Fibroblast of lung (primary cell): Measurements from ENCODE around the gene RNF152. TPM values are rescaled to one million over a fixed set of nuclear protein-coding genes. Genes with fewer than 3 reads are reported as not detected.
A peak's percentile ranks its signal among the peaks of the same experiment; 100 is the strongest.

Experiments used
- DNase-seq, 2 donors: peaks; one replicate each; pipeline versions ENCODE4 v3.0.0 to v3.0.0-alpha.2; 2010; ENCODE audit warnings: low read depth in 2 of 2
- H2AFZ ChIP-seq: 2 replicates; pipeline ENCODE4 v1.5.1; 2012; ENCODE audit warnings: low read length, control low read depth, inconsistent platforms
- H3K27ac ChIP-seq: 2 replicates; pipeline ENCODE4 v1.5.1; 2011; ENCODE audit warnings: low read length, control low read depth; ENCODE audit not compliant: insufficient read depth
- H3K27me3 ChIP-seq: 2 replicates; pipeline ENCODE4 v1.5.1; 2011; ENCODE audit warnings: mild to moderate bottlenecking, low read length; ENCODE audit not compliant: control insufficient read depth, insufficient read depth
- H3K36me3 ChIP-seq: 2 replicates; pipeline ENCODE4 v1.5.1; 2011; ENCODE audit warnings: low read length; ENCODE audit not compliant: control insufficient read depth, insufficient read depth
- H3K4me1 ChIP-seq: 2 replicates; pipeline ENCODE4 v1.5.1; 2011; ENCODE audit warnings: low read length; ENCODE audit not compliant: control insufficient read depth, insufficient read depth; ENCODE audit errors: extremely low read depth
- H3K4me2 ChIP-seq: 2 replicates; pipeline ENCODE4 v1.5.1; 2011; ENCODE audit warnings: low read length, control low read depth; ENCODE audit not compliant: insufficient read depth; ENCODE audit errors: extremely low read depth
- H3K4me3 ChIP-seq, 4 experiments: fragments of 200-600 bp in 1 of 4; sonication (generic) in 1 of 4; replicated peaks in 1 of 4; 2 replicates each; pipeline ENCODE4 v1.5.1; 2011 to 2016; ENCODE audit warnings: low read length in 4 of 4, low read depth in 3 of 4, mild to moderate bottlenecking in 3 of 4, control low read depth in 2 of 4, inconsistent platforms in 1 of 4, mixed read lengths in 1 of 4; ENCODE audit not compliant: insufficient read depth in 1 of 4; ENCODE audit errors: control extremely low read depth in 1 of 4
- H3K79me2 ChIP-seq: 2 replicates; pipeline ENCODE4 v1.5.1; 2012; ENCODE audit warnings: mild to moderate bottlenecking, low read length, inconsistent platforms; ENCODE audit not compliant: control insufficient read depth, insufficient read depth
- H3K9ac ChIP-seq: 2 replicates; pipeline ENCODE4 v1.5.1; 2011; ENCODE audit warnings: mild to moderate bottlenecking, low read length, control low read depth; ENCODE audit not compliant: insufficient read depth
- H3K9me3 ChIP-seq: 2 replicates; pipeline ENCODE4 v1.5.1; 2012; ENCODE audit warnings: low read depth, low read length; ENCODE audit not compliant: control insufficient read depth, insufficient read depth
- H4K20me1 ChIP-seq: 2 replicates; pipeline ENCODE4 v1.5.1; 2011; ENCODE audit warnings: low read length; ENCODE audit not compliant: control insufficient read depth, insufficient read depth; ENCODE audit errors: extremely low read depth
- EZH2 ChIP-seq: IDR thresholded peaks from 2 replicates; pipeline ENCODE4 v1.5.1; 2012; ENCODE audit warnings: low read length, control low read depth, mild to moderate bottlenecking; ENCODE audit errors: missing control alignments
- polyA plus RNA-seq, 2 donors: library from polyadenylated mRNA; depleted of rRNA in 1 of 2; stranded (reverse) in 1 of 2; unstranded in 1 of 2; fragments of >200 nt; gene quantifications; 2 replicates each; pipeline ENCODE4 v1.2.1, GENCODE V29; 2011 to 2012; ENCODE audit warnings: missing spikeins in 1 of 2
- total RNA-seq: library from RNA; depleted of rRNA; stranded (reverse); fragments of >200 nt; gene quantifications from 2 replicates; pipeline ENCODE4 v1.2.1, GENCODE V29; 2014
- TF ChIP-seq, protein P1 (sequence below), 2 donors: IDR thresholded peaks in 1 of 2; conservative IDR thresholded peaks in 1 of 2; 1 replicate in 1 of 2; 2 replicates in 1 of 2; pipeline ENCODE4 v1.5.1; 2011 to 2012; ENCODE audit warnings: low read length in 2 of 2, control low read depth in 1 of 2, inconsistent platforms in 1 of 2, low read depth in 1 of 2, mild to moderate bottlenecking in 1 of 2

RNF152 gene
- total and polyA plus RNA-seq, 2 donors (not counting 1 experiment from before 2014, with no cell fraction given): 20.0 to 24.4 TPM

DNA sequence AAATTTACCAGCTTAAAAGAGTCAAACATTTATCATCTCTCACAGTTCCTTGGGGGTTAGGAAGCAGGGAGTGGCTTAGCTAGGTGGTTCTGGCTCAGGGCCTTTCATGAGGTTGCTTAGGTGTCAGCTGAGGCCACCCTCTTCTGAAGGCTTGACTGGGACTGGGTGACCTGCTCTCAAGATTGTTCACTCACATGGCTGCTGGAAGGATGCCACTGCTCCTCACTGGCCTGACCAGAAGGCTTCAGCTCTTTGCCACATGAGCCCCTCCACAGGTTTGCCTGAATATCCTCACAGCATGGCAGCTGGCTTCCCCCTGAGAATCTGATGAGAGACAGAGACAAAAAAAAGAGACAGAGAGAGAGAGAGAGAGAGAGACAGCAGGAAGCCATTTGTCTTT lies 17.3 kb upstream of the RNF152 start:
- Histone ChIP-seq H3K9me3 (no peaks in the 10 kb centered on the region), H3K79me2 (no peaks in the 10 kb centered on the region), H2AFZ (no peak overlapping the region), H3K27me3 (no peaks in the 10 kb centered on the region), H3K4me1 (no peaks in the 10 kb centered on the region), H4K20me1 (no peaks in the 10 kb centered on the region), H3K4me2 (no peak overlapping the region), H3K27ac (no peak overlapping the region), H3K9ac (no peak overlapping the region), H3K36me3 (no peaks in the 10 kb centered on the region), H3K4me3 (no peak overlapping the region)
- DNase-seq: no peak
- no peak for TF ChIP-seq EZH2
- TF ChIP-seq, protein P1, sequence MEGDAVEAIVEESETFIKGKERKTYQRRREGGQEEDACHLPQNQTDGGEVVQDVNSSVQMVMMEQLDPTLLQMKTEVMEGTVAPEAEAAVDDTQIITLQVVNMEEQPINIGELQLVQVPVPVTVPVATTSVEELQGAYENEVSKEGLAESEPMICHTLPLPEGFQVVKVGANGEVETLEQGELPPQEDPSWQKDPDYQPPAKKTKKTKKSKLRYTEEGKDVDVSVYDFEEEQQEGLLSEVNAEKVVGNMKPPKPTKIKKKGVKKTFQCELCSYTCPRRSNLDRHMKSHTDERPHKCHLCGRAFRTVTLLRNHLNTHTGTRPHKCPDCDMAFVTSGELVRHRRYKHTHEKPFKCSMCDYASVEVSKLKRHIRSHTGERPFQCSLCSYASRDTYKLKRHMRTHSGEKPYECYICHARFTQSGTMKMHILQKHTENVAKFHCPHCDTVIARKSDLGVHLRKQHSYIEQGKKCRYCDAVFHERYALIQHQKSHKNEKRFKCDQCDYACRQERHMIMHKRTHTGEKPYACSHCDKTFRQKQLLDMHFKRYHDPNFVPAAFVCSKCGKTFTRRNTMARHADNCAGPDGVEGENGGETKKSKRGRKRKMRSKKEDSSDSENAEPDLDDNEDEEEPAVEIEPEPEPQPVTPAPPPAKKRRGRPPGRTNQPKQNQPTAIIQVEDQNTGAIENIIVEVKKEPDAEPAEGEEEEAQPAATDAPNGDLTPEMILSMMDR (conservative IDR thresholded peaks at IDR 0.05 in 1 of 2, IDR thresholded peaks at IDR 0.05 in 1 of 2; ENCODE audit: low read depth in 1 of 2, low read length in 2 of 2): no peak

DNA sequence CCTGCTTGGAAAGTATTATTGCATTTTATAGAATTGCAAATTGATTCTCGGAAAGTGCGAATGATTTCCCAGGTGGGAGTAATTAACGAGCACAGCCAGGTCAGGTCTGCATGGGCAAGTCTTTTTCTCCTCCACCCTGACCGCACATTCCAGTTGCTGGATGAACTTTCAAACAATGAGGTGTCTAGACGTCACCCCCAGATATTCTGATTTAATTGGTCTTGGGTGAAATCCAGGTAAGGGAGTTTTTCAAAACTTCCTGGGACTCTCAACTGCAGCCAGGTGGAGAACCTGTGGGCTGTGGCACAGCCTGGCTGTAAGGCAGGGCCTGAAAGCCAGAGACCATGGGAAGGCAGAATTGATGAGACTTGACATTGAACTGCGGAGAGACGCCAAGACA lies 15.9 kb upstream of the RNF152 start:
- H3K9ac ChIP-seq: no peak overlapping the region

DNA sequence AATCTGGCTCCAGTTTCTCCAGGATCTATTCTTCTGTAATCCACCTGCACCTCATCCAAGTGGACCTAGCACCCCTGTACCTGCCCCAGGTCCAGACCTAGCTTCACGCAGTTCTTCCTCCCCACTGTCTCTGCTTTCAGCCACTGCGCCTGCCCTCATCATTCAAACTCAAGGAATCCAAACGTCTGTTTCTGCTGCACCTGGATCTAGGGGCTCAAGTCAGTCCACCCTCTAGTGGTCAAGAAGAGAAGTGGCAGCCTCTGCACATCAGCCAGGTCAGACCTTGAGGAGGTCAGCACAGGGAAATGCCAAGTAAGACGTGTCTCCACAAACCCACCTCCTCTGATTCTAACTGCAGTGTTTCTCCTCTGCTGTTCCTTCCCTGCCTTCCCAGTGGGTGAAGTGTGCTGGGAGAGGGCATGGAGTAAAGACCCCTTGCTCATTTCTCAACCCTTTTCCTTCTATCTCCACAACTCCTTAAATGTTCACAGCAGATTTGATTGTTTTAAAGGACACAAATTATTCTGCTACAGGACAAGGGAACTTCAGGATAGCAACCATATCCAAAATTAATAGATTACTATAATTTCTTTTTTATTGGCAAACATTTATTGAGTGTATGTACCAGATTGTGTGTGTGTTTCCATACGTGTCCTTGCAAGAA lies 8.6 kb upstream of the RNF152 start:
- H3K4me3 ChIP-seq: no peak overlapping the region
- no peaks in the 10 kb centered on the region for H3K27me3 ChIP-seq
- H3K9me3 ChIP-seq: no peaks in the 10 kb centered on the region
- no peaks in the 10 kb centered on the region for H3K36me3 ChIP-seq
- no peaks in the 10 kb centered on the region for H4K20me1 ChIP-seq
- TF ChIP-seq, protein P1 (conservative IDR thresholded peaks at IDR 0.05 in 1 of 2, IDR thresholded peaks at IDR 0.05 in 1 of 2; ENCODE audit: low read depth in 1 of 2, low read length in 2 of 2): peak; percentile 94 to 100
- no peak for TF ChIP-seq EZH2
- no peaks in the 10 kb centered on the region for H3K79me2 ChIP-seq
- H3K4me2 ChIP-seq: no peak overlapping the region
- H3K4me1 ChIP-seq: peaks cover 2% of the 10 kb centered on the region
- no peak overlapping the region for H2AFZ ChIP-seq
- no peak overlapping the region for H3K9ac ChIP-seq
- peak; percentile 48 to 54 for DNase-seq
- H3K27ac ChIP-seq: no peak overlapping the region

More for the DNA sequence above, 15.9 kb upstream of the RNF152 start:
- Histone ChIP-seq H2AFZ (no peak overlapping the region), H4K20me1 (no peaks in the 10 kb centered on the region), H3K4me3 (no peak overlapping the region), H3K36me3 (no peaks in the 10 kb centered on the region), H3K79me2 (no peaks in the 10 kb centered on the region), H3K4me2 (no peak overlapping the region), H3K27ac (no peak overlapping the region), H3K4me1 (no peaks in the 10 kb centered on the region), H3K27me3 (no peaks in the 10 kb centered on the region), H3K9me3 (no peaks in the 10 kb centered on the region)
- TF ChIP-seq EZH2: no peak
- TF ChIP-seq, protein P1 (conservative IDR thresholded peaks at IDR 0.05 in 1 of 2, IDR thresholded peaks at IDR 0.05 in 1 of 2; ENCODE audit: low read depth in 1 of 2, low read length in 2 of 2): no peak
- no peak for DNase-seq
